HG02973 (cell line): ENCODE measurements around the gene C3orf62.
"Not testable (repeated sequence)": the region's sequence is repeated elsewhere in the genome, so short reads cannot be mapped to it uniquely, and the experiment has no call there.

Source experiments
- ATAC-seq: cut with Tn5 transposase; IDR thresholded peaks from one replicate; pipeline ENCODE4 v1.9.1; 2021; ENCODE audit warnings: moderate library complexity; ENCODE audit not compliant: unreplicated experiment

C3orf62 gene

DNA sequence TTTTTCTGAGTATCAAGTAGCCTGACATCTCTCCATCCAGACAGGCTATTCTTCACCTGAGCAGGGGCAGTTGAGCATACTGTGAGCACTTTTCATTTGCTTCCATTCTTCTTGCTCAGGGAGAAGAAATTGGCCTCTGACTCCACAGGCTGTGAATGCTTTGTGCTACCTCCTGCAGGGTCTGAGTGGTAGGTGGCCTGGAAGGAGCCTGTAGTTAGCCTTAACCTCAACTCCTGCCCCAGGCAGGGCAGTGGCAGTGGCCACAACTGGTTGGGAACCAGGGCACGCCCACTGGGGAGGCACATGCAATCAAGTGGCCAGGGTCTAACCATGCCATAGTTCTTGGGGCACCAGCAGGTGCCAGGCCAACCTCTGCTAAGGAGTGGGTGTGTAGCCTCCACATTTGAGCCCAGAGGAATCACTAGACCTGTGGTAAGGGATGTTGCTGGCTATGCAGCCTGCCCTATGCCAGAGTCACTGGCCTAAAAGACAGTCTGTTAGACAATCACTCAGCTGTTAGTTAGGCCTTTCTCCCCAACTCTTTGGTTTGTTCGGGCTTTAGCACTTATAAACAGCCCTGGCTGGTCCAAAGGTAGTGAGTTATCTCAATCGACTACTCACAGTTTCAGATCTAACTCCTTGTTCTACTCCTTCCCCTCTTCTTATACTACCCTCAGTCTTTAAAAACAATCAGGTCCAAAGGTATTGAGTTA lies 7.4 kb downstream of the C3orf62 start:
- no peak for ATAC-seq

DNA sequence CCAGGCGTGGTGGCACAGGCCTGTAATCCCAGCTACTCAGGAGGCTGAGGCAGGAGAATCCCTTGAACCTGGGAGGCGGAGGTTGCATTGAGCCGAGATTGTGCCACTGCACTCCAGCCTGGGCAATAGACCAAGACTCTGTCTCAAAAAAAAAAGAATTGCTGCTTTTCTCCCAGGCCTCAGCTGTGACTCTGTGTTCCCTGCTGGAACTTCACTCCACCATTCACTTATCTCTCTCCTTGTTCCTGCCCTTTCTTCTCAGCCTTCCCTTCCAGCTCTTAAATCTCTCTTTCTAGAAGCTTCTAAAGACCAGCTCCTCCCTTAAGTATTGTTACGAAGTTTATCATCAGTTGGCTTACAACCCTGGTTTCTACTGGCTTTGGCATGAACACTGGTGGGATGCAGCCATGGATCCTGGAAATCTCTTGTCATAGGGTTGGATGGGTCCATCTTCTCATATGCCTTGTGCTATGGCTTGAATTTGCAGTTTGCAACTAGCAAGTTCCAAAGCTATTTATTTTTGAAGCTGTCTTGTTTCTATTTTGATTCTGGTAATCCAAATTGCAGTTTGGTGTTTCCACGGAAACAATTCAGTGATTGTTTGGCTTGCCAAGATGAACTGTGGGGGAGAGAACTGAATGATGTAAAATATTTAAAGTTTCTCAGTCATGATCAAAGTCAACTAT lies 10.5 kb downstream of the C3orf62 start:
- ATAC-seq = no peak

DNA sequence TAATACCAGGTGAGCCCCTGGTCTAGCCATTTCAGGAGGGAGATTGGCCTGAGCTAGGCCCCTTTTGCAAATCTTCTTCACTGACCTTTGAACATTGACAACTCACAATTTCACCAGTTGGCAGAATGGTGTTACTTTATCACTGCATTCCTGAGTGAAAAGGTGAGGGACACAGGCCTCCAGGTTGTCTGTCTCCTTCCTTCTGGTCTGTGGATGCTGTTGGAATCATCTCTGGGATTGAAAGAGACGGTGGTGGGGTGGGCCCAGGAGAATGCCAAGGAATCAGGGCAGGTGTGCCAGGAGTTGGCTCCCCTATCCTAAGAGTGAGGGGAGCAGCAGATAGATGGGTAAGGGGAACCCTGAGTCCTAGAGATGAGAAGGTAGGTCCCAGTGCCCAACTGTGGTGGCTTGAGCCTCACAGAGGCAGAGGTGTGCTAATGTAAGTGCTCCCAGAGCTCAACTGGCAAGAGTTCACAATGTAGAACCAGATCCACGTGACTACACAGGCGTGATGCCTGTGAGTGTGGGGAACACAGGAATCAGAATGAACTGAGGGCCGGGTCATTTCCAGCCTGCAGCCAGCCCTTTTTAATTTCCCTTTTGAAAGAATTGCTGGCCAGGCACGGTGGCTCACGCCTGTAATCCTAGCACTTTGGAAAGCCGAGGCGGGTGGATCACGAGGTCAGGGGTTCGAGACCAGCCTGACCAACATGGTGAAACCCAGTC lies 11.2 kb downstream of the C3orf62 start:
- ATAC-seq = no peak

- no peak for ATAC-seq
Observed at GRCh38 chr3:49263159-49263889, 13.7 kb downstream of the C3orf62 start.

GRCh38 chr3:49260806-49261324 lies 16.2 kb downstream of the C3orf62 start:
- ATAC-seq = no peak

DNA sequence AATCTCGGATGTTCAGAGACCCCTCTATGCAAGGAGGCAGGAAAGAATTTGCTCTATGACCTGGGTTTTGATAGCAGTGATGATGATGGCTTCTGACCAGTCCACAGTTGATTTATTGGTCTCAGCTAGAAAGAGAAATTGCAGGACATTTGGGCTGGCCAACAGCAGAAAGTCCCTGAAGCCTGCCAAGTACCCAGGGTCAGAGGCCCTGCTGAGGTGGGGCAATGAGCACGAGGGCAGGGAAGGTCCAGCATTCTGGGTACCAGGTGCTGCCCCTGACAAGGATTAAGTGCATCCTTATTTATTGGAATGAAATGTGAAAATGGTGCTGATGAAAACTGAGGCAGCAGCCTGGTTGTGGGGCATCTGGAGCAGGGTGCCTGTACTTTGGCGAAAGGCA lies 19.8 kb downstream of the C3orf62 start:
- no peak for ATAC-seq

- no peak for ATAC-seq
Observed at GRCh38 chr3:49255718-49256511, 21.1 kb downstream of the C3orf62 start.

DNA sequence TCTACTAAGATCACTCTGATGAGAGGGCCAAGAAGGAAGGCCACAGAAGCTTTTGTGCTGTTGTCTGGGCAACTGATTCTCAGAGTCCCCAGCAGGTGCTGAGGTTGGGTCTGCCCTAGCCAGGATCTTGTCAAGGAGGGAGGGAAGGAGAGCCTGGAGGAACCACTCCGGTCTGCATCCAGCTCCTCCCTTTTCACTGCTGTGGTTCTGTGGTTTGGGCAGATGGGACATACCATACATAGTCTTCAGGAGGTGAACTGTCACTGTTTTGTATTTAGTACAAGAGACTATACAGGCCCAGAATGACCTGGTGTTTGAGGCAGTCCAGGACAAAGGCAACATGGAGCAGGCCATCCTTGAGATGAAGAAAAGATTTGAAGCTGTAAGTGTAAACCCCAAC lies 21.9 kb downstream of the C3orf62 start:
- ATAC-seq = no peak

GRCh38 chr3:49253512-49253911 lies 23.5 kb downstream of the C3orf62 start:
- no peak for ATAC-seq

GRCh38 chr3:49248840-49249227 lies 28.2 kb downstream of the C3orf62 start:
- no peak for ATAC-seq

- no peak for ATAC-seq
Observed at GRCh38 chr3:49244581-49245205, 32.3 kb downstream of the C3orf62 start.

- not testable (repeated sequence) for ATAC-seq
Observed at GRCh38 chr3:49240091-49240490, 36.9 kb downstream of the C3orf62 start.

GRCh38 chr3:49238274-49239127 lies 38.5 kb downstream of the C3orf62 start:
- no peak for ATAC-seq

DNA sequence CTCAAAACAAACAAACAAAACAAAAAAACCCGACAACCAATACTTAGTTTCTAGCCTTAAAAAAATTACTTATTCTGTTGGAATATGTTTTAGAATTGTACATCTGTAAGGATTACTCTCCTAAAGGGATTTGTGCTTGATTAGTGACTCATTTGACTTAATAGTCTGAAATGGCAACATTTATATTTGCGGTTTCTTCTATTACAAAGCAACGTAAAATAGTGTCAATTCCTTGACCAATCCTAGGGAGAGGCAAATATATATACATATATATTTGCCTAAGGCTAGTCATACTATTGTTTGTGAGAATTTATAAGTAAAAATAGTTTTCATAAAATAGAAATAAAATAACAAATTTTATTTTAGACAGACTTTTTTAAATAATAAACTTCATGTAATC lies 39.7 kb downstream of the C3orf62 start:
- ATAC-seq = no peak

DNA sequence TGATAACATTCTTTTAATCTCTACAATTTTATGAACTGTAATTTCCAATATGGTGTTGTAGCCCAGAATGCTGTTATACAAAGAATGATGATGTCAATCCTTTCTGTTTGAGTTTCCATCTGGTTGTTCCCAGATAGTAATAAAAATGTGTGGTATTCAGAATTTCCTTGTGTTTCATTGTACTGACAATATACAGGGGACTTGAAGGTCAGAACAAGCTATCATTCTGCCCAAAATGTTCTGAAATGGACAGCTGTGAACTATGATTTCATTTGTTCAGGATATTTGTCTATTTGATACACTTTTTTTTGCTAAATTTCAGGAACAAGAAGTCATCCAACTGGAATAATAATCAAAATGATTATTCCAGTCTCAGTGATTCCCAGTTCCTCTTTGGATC lies 40.8 kb downstream of the C3orf62 start:
- ATAC-seq = no peak

DNA sequence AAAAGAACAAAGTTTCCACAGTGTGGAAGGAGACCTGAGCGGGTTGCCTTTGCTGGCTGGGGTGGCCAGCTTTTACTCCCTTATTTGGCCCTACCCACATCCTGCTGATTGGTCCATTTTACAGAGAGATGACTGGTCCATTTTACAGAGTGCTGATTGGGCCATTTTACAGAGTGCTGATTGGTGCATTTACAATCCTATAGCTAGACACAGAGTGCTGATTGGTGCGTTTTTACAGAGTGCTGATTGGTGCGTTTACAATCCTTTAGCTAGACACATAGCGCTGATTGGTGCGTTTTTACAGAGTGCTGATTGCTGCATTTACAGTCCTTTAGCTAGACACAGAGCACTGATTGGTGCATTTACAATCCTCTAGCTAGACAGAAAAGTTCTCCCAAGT lies 48.2 kb downstream of the C3orf62 start:
- not testable (repeated sequence) for ATAC-seq

GRCh38 chr3:49222002-49222401 lies 55.0 kb downstream of the C3orf62 start:
- ATAC-seq = no peak

- not testable (repeated sequence) for ATAC-seq
Observed at GRCh38 chr3:49220985-49221563, 56.0 kb downstream of the C3orf62 start.

GRCh38 chr3:49219132-49219531 lies 57.9 kb downstream of the C3orf62 start:
- no peak for ATAC-seq
